Activated naive CD4-positive, alpha-beta T cell treated with anti-CD3 and anti-CD28 coated beads for 36 hours (primary cell): ENCODE data around the gene GNPTG. TPM values are rescaled to one million over a fixed set of nuclear protein-coding genes. Genes with fewer than 3 reads are reported as not detected.

Experiments used
- CTCF ChIA-PET: fragments of 350-600 bp; sonication (Branson Sonifier 250); formaldehyde crosslinking; loops from one replicate; lab custom pipeline; 2021; ENCODE audit warnings: antibody characterized with exemption; lab: Charles Lee
- DNase-seq: peaks from one replicate; pipeline ENCODE4 v3.0.0-alpha.2; 2020
- H3K27ac Mint-ChIP-seq: one replicate; pipeline ENCODE4 v1.8.0; 2021; ENCODE audit warnings: mild to moderate bottlenecking, mixed read lengths
- H3K27me3 Mint-ChIP-seq: one replicate; pipeline ENCODE4 v1.8.0; 2021; ENCODE audit warnings: low read depth, mixed read lengths
- H3K36me3 Mint-ChIP-seq: one replicate; pipeline ENCODE4 v1.8.0; 2021; ENCODE audit warnings: low read depth, mixed read lengths
- H3K4me1 Mint-ChIP-seq: one replicate; pipeline ENCODE4 v1.8.0; 2021; ENCODE audit warnings: low read depth, mixed read lengths
- H3K4me3 Mint-ChIP-seq: one replicate; pipeline ENCODE4 v1.8.0; 2021; ENCODE audit warnings: mild to moderate bottlenecking, moderate library complexity, mixed read lengths
- H3K9me3 Mint-ChIP-seq: one replicate; pipeline ENCODE4 v1.8.0; 2021; ENCODE audit warnings: mixed read lengths
- intact Hi-C: fragments of 100-400 bp; cut with micrococcal nuclease; formaldehyde crosslinking; loops from one replicate; pipeline ENCODE4 v1.15.1; 2023
- total RNA-seq, 2 experiments: library from RNA; stranded (reverse); gene quantifications; one replicate each; pipeline ENCODE4 v1.2.3, GENCODE V29; 2021

Gene GNPTG
- total RNA-seq, 2 experiments from 2014 or later = 15.9 to 17.3 TPM

GRCh38 chr16:1346422-1347285 lies 5.1 kb upstream of the GNPTG start:
- Mint-ChIP-seq H3K4me1 (peaks cover 26% of the 10 kb centered on the region), H3K4me3 (no peak overlapping the region), H3K36me3 (peaks cover 2% of the 10 kb centered on the region), H3K9me3 (no peaks in the 10 kb centered on the region), H3K27me3 (no peaks in the 10 kb centered on the region), H3K27ac (no peak overlapping the region)
- CTCF ChIA-PET = no interaction called here
- no peak for DNase-seq
- intact Hi-C loops = no loop called here

GRCh38 chr16:1347286-1347855 lies 4.4 kb upstream of the GNPTG start:
- CTCF ChIA-PET = no interaction called here
- Mint-ChIP-seq H3K27me3 (no peaks in the 10 kb centered on the region), H3K9me3 (no peaks in the 10 kb centered on the region), H3K4me1 (peaks cover 22% of the 10 kb centered on the region), H3K27ac (no peak overlapping the region), H3K4me3 (no peak overlapping the region), H3K36me3 (peaks cover 2% of the 10 kb centered on the region)
- DNase-seq = no peak
- intact Hi-C loops = no loop called here

GRCh38 chr16:1347962-1348361 lies 3.8 kb upstream of the GNPTG start:
- peaks cover 21% of the 10 kb centered on the region for H3K4me1 Mint-ChIP-seq
- CTCF ChIA-PET = no interaction called here
- no peak overlapping the region for H3K27ac Mint-ChIP-seq
- H3K27me3 Mint-ChIP-seq = no peaks in the 10 kb centered on the region
- intact Hi-C loops = no loop called here
- H3K36me3 Mint-ChIP-seq = peaks cover 2% of the 10 kb centered on the region
- no peak for DNase-seq
- H3K4me3 Mint-ChIP-seq = no peak overlapping the region
- no peaks in the 10 kb centered on the region for H3K9me3 Mint-ChIP-seq

GRCh38 chr16:1348441-1348840 lies 3.3 kb upstream of the GNPTG start:
- H3K4me3 Mint-ChIP-seq = no peak overlapping the region
- CTCF ChIA-PET = no interaction called here

GRCh38 chr16:1348926-1349325 lies 2.8 kb upstream of the GNPTG start:
- DNase-seq = no peak
- Mint-ChIP-seq H3K4me1 (peaks cover 25% of the 10 kb centered on the region), H3K4me3 (no peak overlapping the region), H3K9me3 (no peaks in the 10 kb centered on the region), H3K36me3 (peaks cover 2% of the 10 kb centered on the region), H3K27ac (no peak overlapping the region), H3K27me3 (no peaks in the 10 kb centered on the region)
- intact Hi-C loops = no loop called here
- CTCF ChIA-PET = no interaction called here

More at GRCh38 chr16:1348441-1348840, 3.3 kb upstream of the GNPTG start:
- no peaks in the 10 kb centered on the region for H3K9me3 Mint-ChIP-seq
- H3K36me3 Mint-ChIP-seq = peaks cover 2% of the 10 kb centered on the region
- no peak for DNase-seq
- intact Hi-C loops = no loop called here
- H3K27me3 Mint-ChIP-seq = no peaks in the 10 kb centered on the region
- peaks cover 21% of the 10 kb centered on the region for H3K4me1 Mint-ChIP-seq
- no peak overlapping the region for H3K27ac Mint-ChIP-seq

GRCh38 chr16:1349351-1349750 lies 2.4 kb upstream of the GNPTG start:
- no peaks in the 10 kb centered on the region for H3K27me3 Mint-ChIP-seq
- CTCF ChIA-PET = interaction anchor here (1.0 kb wide), 1 partner anchor 15 kb away, joined by 3 read pairs; no protein-coding TSS in a partner anchor
- intact Hi-C loops = no loop called here
- peaks cover 26% of the 10 kb centered on the region for H3K4me1 Mint-ChIP-seq
- H3K36me3 Mint-ChIP-seq = peaks cover 2% of the 10 kb centered on the region
- no peak overlapping the region for H3K27ac Mint-ChIP-seq
- no peak for DNase-seq
- no peaks in the 10 kb centered on the region for H3K9me3 Mint-ChIP-seq
- no peak overlapping the region for H3K4me3 Mint-ChIP-seq

GRCh38 chr16:1349951-1350350 lies 1.8 kb upstream of the GNPTG start:
- peak overlapping the region; percentile 80 for H3K4me3 Mint-ChIP-seq
- DNase-seq = no peak
- no peaks in the 10 kb centered on the region for H3K9me3 Mint-ChIP-seq
- no peak overlapping the region for H3K27ac Mint-ChIP-seq
- intact Hi-C loops = no loop called here
- H3K27me3 Mint-ChIP-seq = no peaks in the 10 kb centered on the region
- H3K36me3 Mint-ChIP-seq = peaks cover 2% of the 10 kb centered on the region
- H3K4me1 Mint-ChIP-seq = peaks cover 28% of the 10 kb centered on the region
- CTCF ChIA-PET = interaction anchor here (1.0 kb wide), 1 partner anchor 14 kb away, joined by 3 read pairs; no protein-coding TSS in a partner anchor

- no peak for DNase-seq
- peaks cover 2% of the 10 kb centered on the region for H3K36me3 Mint-ChIP-seq
- H3K9me3 Mint-ChIP-seq = no peaks in the 10 kb centered on the region
- H3K27me3 Mint-ChIP-seq = no peaks in the 10 kb centered on the region
- H3K27ac Mint-ChIP-seq = peak overlapping the region; percentile 68
- H3K4me1 Mint-ChIP-seq = peaks cover 32% of the 10 kb centered on the region
- intact Hi-C loops = loop anchor here (1.0 kb wide), 1 partner anchor 41 kb away; the partner anchor contains the start of gene UBE2I
- peak overlapping the region; percentile 80 for H3K4me3 Mint-ChIP-seq
- CTCF ChIA-PET = interaction anchor here (1.1 kb wide), 1 partner anchor 13 kb away, joined by 3 read pairs; no protein-coding TSS in a partner anchor
Measured at GRCh38 chr16:1350691-1351090, 1.0 kb upstream of the GNPTG start.

GRCh38 chr16:1351215-1351581 lies 533 bp upstream of the GNPTG start:
- Mint-ChIP-seq H3K36me3 (peaks cover 2% of the 10 kb centered on the region), H3K9me3 (no peaks in the 10 kb centered on the region), H3K27ac (peak overlapping the region; percentile 68), H3K27me3 (no peaks in the 10 kb centered on the region), H3K4me1 (peaks cover 32% of the 10 kb centered on the region), H3K4me3 (peak overlapping the region; percentile 80)
- peak; percentile 32 for DNase-seq
- CTCF ChIA-PET = interaction anchor here (1.1 kb wide), 1 partner anchor 12 kb away, joined by 3 read pairs; no protein-coding TSS in a partner anchor
- intact Hi-C loops = loop anchor here (1.0 kb wide), 1 partner anchor 42 kb away; the partner anchor contains the start of gene UBE2I

GRCh38 chr16:1354815-1355540 lies 3.2 kb downstream of the GNPTG start:
- Mint-ChIP-seq H3K27me3 (no peaks in the 10 kb centered on the region), H3K4me1 (peaks cover 35% of the 10 kb centered on the region), H3K27ac (no peak overlapping the region), H3K36me3 (peaks cover 2% of the 10 kb centered on the region), H3K9me3 (no peaks in the 10 kb centered on the region), H3K4me3 (no peak overlapping the region)
- intact Hi-C loops = no loop called here
- no peak for DNase-seq
- CTCF ChIA-PET = interaction anchor here (0.7 kb wide), 1 partner anchor 206 kb away, joined by 3 read pairs; no protein-coding TSS in a partner anchor

GRCh38 chr16:1355591-1355990 lies 3.9 kb downstream of the GNPTG start:
- peaks cover 2% of the 10 kb centered on the region for H3K36me3 Mint-ChIP-seq
- no peak overlapping the region for H3K27ac Mint-ChIP-seq
- H3K4me3 Mint-ChIP-seq = no peak overlapping the region
- CTCF ChIA-PET = no interaction called here
- no peak for DNase-seq
- no peaks in the 10 kb centered on the region for H3K27me3 Mint-ChIP-seq
- H3K4me1 Mint-ChIP-seq = peaks cover 29% of the 10 kb centered on the region
- no peaks in the 10 kb centered on the region for H3K9me3 Mint-ChIP-seq
- intact Hi-C loops = no loop called here
